HEK293 (cell line): ENCODE measurements around the gene HRAS.
A peak's percentile ranks its signal among the peaks of the same experiment; 100 is the strongest.
"Not testable (repeated sequence)": the region's sequence is repeated elsewhere in the genome, so short reads cannot be mapped to it uniquely, and the experiment has no call there.

ENCODE experiments used
- CTCF ChIA-PET: fragments of 350-600 bp; formaldehyde crosslinking; extraction: SDS; loops from one replicate; lab custom pipeline; 2021; ENCODE audit warnings: antibody characterized with exemption; lab: Yijun Ruan, JAX
- POLR2A ChIA-PET: fragments of 300-600 bp; formaldehyde crosslinking; extraction: SDS; loops from one replicate; lab custom pipeline; 2020; ENCODE audit warnings: antibody characterized with exemption, inconsistent platforms; lab: Yijun Ruan, JAX
- H3K27ac ChIP-seq: fragments of 200-500 bp; sonication (Bioruptor generic); 2 replicates; pipeline ENCODE4 v1.5.1; 2014; ENCODE audit warnings: low read depth, low read length, control low read depth, inconsistent platforms; ENCODE audit errors: extremely low read depth
- H3K36me3 ChIP-seq, 2 experiments: fragments of 200-500 bp in 1 of 2; sonication (Bioruptor generic) in 1 of 2; 1 replicate in 1 of 2; 2 replicates in 1 of 2; pipeline ENCODE4 v1.5.1; 2014 to 2017; ENCODE audit warnings: inconsistent platforms in 2 of 2, low read length in 2 of 2; ENCODE audit not compliant: control insufficient read depth in 2 of 2, insufficient read depth in 1 of 2
- H3K4me1 ChIP-seq: fragments of 200-500 bp; sonication (Bioruptor generic); 2 replicates; pipeline ENCODE4 v1.5.1; 2014; ENCODE audit warnings: mild to moderate bottlenecking, low read length, inconsistent platforms; ENCODE audit not compliant: control insufficient read depth, insufficient read depth
- H3K4me3 ChIP-seq: 2 replicates; pipeline ENCODE4 v1.5.1; 2011; ENCODE audit warnings: low read depth, mild to moderate bottlenecking, control low read depth, low read length, moderate library complexity
- H3K9me3 ChIP-seq: fragments of 200-500 bp; sonication (Bioruptor generic); 2 replicates; pipeline ENCODE4 v1.5.1; 2014; ENCODE audit warnings: low read depth, low read length, inconsistent platforms; ENCODE audit not compliant: control insufficient read depth, insufficient read depth
- EGR2 ChIP-seq: fragments of 450-650 bp; formaldehyde crosslinking; IDR thresholded peaks from 2 replicates; pipeline ENCODE4 v1.5.1; 2016; ENCODE audit warnings: low read depth, missing biosample characterization, missing genetic modification characterization
- GFI1B ChIP-seq: fragments of 450-650 bp; formaldehyde crosslinking; IDR thresholded peaks from 2 replicates; pipeline ENCODE4 v1.5.1; 2016; ENCODE audit warnings: missing biosample characterization, missing genetic modification characterization
- YY1 ChIP-seq: fragments of 450-650 bp; formaldehyde crosslinking; IDR thresholded peaks from 2 replicates; pipeline ENCODE4 v1.5.1; 2018; ENCODE audit warnings: missing biosample characterization, missing genetic modification characterization
- ZFHX2 ChIP-seq: fragments of 450-650 bp; formaldehyde crosslinking; conservative IDR thresholded peaks from 2 replicates; pipeline ENCODE4 v1.5.1; 2016; ENCODE audit warnings: missing biosample characterization, missing genetic modification characterization
- ZIC2 ChIP-seq: fragments of 450-650 bp; formaldehyde crosslinking; IDR thresholded peaks from 2 replicates; pipeline ENCODE4 v1.5.1; 2016; ENCODE audit warnings: missing biosample characterization, missing genetic modification characterization
- ZNF10 ChIP-seq: fragments of 450-650 bp; formaldehyde crosslinking; IDR thresholded peaks from 2 replicates; pipeline ENCODE4 v1.5.1; 2017; ENCODE audit warnings: missing biosample characterization, missing genetic modification characterization
- ZNF23 ChIP-seq: fragments of 450-650 bp; formaldehyde crosslinking; IDR thresholded peaks from 2 replicates; pipeline ENCODE4 v1.5.1; 2016; ENCODE audit warnings: missing biosample characterization, missing genetic modification characterization, borderline replicate concordance
- ZNF335 ChIP-seq: fragments of 450-650 bp; formaldehyde crosslinking; conservative IDR thresholded peaks from 2 replicates; pipeline ENCODE4 v1.5.1; 2016; ENCODE audit warnings: missing biosample characterization, missing genetic modification characterization
- ZNF518A ChIP-seq: fragments of 450-650 bp; formaldehyde crosslinking; conservative IDR thresholded peaks from 2 replicates; pipeline ENCODE4 v1.5.1; 2016; ENCODE audit warnings: low read depth, missing biosample characterization, missing genetic modification characterization
- TF ChIP-seq, protein P1 (sequence below): fragments of 450-650 bp; formaldehyde crosslinking; IDR thresholded peaks from 2 replicates; pipeline ENCODE4 v1.5.1; 2016; ENCODE audit warnings: missing biosample characterization, missing genetic modification characterization
- TF ChIP-seq, protein P2 (sequence below): fragments of 450-650 bp; formaldehyde crosslinking; IDR thresholded peaks from 2 replicates; pipeline ENCODE4 v1.5.1; 2016; ENCODE audit warnings: missing biosample characterization, missing genetic modification characterization
- TF ChIP-seq, protein P3 (sequence below): fragments of 450-650 bp; formaldehyde crosslinking; IDR thresholded peaks from 2 replicates; pipeline ENCODE4 v1.5.1; 2016; ENCODE audit warnings: missing biosample characterization, missing genetic modification characterization
- TF ChIP-seq, protein P4 (sequence below): fragments of 450-650 bp; formaldehyde crosslinking; IDR thresholded peaks from 2 replicates; pipeline ENCODE4 v1.5.1; 2017; ENCODE audit warnings: missing biosample characterization, missing genetic modification characterization

The HRAS gene

GRCh38 chr11:574031-574570 lies 38.7 kb upstream of the HRAS start:
- H3K9me3 ChIP-seq, H3K27ac ChIP-seq, H3K4me1 ChIP-seq, CTCF ChIA-PET, H3K36me3 ChIP-seq, POLR2A ChIA-PET, H3K4me3 ChIP-seq: not testable (repeated sequence)
- TF ChIP-seq ZNF335 (tag by site-specific recombination) (0 out of 2 replicates have a peak, but pooled peaks have one; percentile 25), ZIC2 (tag by site-specific recombination) (peak; percentile 13; the same call in 1 of the 2 replicates)

DNA sequence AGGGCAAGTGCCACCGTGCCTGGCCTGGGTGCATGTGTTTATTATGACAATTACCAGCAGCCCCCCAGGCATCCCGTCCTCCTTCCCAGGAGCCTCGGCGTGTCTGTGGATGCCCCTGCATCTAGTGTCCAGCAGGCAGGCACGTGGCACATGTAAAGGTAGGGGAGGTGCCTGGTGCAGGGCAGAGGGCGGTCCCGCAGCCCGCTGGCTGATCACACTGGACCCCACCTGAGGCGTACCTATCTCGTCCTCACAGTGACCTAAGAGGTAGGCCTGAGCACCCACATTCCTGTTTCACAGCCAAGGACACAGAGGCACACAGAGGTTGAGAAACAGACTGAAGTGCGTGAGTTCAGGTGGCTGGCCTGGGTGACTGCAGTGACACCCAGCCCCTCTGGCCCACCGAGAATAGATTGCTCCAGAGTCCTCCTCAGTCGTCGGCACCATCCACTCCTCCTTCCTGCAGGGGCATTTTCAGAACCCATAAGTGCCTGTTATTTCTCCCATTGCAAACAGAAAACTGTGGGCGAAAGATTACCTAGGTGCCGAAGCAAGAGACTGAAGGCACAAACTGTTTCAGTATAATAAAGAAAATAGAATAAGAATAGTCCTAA lies 37.9 kb upstream of the HRAS start:
- Histone ChIP-seq H3K4me1 (peaks cover 4% of the 10 kb centered on the region), H3K36me3 (peaks cover 0 to 6% of the 10 kb centered on the region in 2 experiments; a peak in 1 of 3 replicates), H3K4me3 (no peak overlapping the region), H3K9me3 (no peaks in the 10 kb centered on the region), H3K27ac (no peak overlapping the region)
- CTCF ChIA-PET = no interaction called here
- POLR2A ChIA-PET = no interaction called here
- no peak for TF ChIP-seq ZNF10 (tag by site-specific recombination)
- TF ChIP-seq, protein P1, sequence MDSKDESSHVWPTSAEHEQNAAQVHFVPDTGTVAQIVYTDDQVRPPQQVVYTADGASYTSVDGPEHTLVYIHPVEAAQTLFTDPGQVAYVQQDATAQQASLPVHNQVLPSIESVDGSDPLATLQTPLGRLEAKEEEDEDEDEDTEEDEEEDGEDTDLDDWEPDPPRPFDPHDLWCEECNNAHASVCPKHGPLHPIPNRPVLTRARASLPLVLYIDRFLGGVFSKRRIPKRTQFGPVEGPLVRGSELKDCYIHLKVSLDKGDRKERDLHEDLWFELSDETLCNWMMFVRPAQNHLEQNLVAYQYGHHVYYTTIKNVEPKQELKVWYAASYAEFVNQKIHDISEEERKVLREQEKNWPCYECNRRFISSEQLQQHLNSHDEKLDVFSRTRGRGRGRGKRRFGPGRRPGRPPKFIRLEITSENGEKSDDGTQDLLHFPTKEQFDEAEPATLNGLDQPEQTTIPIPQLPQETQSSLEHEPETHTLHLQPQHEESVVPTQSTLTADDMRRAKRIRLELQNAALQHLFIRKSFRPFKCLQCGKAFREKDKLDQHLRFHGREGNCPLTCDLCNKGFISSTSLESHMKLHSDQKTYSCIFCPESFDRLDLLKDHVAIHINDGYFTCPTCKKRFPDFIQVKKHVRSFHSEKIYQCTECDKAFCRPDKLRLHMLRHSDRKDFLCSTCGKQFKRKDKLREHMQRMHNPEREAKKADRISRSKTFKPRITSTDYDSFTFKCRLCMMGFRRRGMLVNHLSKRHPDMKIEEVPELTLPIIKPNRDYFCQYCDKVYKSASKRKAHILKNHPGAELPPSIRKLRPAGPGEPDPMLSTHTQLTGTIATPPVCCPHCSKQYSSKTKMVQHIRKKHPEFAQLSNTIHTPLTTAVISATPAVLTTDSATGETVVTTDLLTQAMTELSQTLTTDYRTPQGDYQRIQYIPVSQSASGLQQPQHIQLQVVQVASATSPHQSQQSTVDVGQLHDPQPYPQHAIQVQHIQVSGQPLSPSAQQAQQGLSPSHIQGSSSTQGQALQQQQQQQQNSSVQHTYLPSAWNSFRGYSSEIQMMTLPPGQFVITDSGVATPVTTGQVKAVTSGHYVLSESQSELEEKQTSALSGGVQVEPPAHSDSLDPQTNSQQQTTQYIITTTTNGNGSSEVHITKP = peak; percentile 29; the same call in 1 of the 2 replicates

GRCh38 chr11:571802-572185 lies 36.4 kb upstream of the HRAS start:
- no peak overlapping the region for H3K27ac ChIP-seq
- H3K36me3 ChIP-seq = no peaks in the 10 kb centered on the region
- TF ChIP-seq YY1 (tag by site-specific recombination) = no peak
- TF ChIP-seq, protein P2, sequence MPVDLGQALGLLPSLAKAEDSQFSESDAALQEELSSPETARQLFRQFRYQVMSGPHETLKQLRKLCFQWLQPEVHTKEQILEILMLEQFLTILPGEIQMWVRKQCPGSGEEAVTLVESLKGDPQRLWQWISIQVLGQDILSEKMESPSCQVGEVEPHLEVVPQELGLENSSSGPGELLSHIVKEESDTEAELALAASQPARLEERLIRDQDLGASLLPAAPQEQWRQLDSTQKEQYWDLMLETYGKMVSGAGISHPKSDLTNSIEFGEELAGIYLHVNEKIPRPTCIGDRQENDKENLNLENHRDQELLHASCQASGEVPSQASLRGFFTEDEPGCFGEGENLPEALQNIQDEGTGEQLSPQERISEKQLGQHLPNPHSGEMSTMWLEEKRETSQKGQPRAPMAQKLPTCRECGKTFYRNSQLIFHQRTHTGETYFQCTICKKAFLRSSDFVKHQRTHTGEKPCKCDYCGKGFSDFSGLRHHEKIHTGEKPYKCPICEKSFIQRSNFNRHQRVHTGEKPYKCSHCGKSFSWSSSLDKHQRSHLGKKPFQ = peak; percentile 6; the same call in 1 of the 2 replicates
- TF ChIP-seq EGR2 = peak; percentile 41; the same call in 1 of the 2 replicates
- no peak for TF ChIP-seq ZNF23 (tag by site-specific recombination)
- TF ChIP-seq GFI1B (tag by site-specific recombination) = no peak
- TF ChIP-seq, protein P3, sequence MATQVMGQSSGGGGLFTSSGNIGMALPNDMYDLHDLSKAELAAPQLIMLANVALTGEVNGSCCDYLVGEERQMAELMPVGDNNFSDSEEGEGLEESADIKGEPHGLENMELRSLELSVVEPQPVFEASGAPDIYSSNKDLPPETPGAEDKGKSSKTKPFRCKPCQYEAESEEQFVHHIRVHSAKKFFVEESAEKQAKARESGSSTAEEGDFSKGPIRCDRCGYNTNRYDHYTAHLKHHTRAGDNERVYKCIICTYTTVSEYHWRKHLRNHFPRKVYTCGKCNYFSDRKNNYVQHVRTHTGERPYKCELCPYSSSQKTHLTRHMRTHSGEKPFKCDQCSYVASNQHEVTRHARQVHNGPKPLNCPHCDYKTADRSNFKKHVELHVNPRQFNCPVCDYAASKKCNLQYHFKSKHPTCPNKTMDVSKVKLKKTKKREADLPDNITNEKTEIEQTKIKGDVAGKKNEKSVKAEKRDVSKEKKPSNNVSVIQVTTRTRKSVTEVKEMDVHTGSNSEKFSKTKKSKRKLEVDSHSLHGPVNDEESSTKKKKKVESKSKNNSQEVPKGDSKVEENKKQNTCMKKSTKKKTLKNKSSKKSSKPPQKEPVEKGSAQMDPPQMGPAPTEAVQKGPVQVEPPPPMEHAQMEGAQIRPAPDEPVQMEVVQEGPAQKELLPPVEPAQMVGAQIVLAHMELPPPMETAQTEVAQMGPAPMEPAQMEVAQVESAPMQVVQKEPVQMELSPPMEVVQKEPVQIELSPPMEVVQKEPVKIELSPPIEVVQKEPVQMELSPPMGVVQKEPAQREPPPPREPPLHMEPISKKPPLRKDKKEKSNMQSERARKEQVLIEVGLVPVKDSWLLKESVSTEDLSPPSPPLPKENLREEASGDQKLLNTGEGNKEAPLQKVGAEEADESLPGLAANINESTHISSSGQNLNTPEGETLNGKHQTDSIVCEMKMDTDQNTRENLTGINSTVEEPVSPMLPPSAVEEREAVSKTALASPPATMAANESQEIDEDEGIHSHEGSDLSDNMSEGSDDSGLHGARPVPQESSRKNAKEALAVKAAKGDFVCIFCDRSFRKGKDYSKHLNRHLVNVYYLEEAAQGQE = no peak
- TF ChIP-seq ZFHX2 (tag by site-specific recombination) = peak; percentile 39
- no peak for TF ChIP-seq ZNF518A (tag by site-specific recombination)
- TF ChIP-seq, protein P4, sequence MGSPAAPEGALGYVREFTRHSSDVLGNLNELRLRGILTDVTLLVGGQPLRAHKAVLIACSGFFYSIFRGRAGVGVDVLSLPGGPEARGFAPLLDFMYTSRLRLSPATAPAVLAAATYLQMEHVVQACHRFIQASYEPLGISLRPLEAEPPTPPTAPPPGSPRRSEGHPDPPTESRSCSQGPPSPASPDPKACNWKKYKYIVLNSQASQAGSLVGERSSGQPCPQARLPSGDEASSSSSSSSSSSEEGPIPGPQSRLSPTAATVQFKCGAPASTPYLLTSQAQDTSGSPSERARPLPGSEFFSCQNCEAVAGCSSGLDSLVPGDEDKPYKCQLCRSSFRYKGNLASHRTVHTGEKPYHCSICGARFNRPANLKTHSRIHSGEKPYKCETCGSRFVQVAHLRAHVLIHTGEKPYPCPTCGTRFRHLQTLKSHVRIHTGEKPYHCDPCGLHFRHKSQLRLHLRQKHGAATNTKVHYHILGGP (tag by site-specific recombination) = no peak
- TF ChIP-seq, all 188 proteins: peak for 3
- ChIA-PET POLR2A (interaction anchor here (0.7 to 1.6 kb wide), 2 partner anchors 10 to 12 kb away, joined by 3 to 4 read pairs; no protein-coding TSS in a partner anchor), CTCF (no interaction called here)
- no peak overlapping the region for H3K4me3 ChIP-seq
- H3K9me3 ChIP-seq = no peaks in the 10 kb centered on the region
- no peaks in the 10 kb centered on the region; the same call in 1 of the 2 replicates for H3K4me1 ChIP-seq
